ENCODE measurements around the gene NRG2. TPM values are rescaled to one million over a fixed set of nuclear protein-coding genes. Genes with fewer than 3 reads are reported as not detected.

NRG2 gene
- total and polyA plus RNA-seq, 2 of the 4 experiments (the other 2 are of a cell fraction): 0.18 TPM; not detected in 1

DNA sequence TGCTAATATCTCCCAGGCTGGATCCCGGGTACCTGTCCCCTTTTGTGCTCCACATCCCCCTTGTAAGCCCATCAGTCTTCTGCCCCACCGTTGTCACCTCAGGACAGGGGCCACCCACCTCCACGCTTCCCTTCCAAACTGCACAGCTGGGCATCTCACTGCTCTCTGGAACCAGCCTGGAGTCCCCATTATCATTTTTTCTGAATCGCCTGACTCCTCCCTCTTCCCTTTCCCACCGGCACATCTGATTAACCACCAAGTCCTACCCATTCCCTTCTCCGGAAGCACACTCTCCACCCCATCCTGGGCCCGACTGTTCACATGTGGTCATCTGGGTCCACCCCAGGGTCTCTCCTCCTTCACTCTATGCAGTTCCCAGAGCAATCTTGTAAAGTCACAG is 193.6 kb downstream of the NRG2 start:
- H2AK9ac ChIP-seq (replicated peaks; ENCODE audit: low read depth, low read length, poor library complexity): no peak overlapping the region
- no TSS peak for BruUV-seq (replicated peaks)
- no peak overlapping the region for H2BK5ac ChIP-seq (ENCODE audit: low read depth, low read length, poor library complexity, severe bottlenecking)
- no peak overlapping the region for H3K56ac ChIP-seq (ENCODE audit: extremely low read depth, insufficient read depth, low read length)
- H3K23ac ChIP-seq (ENCODE audit: low read depth, low read length): no peak overlapping the region
- no peak for DNase-seq
- H3K4me3 ChIP-seq (ENCODE audit: insufficient read depth, low read depth, low read length): no peak overlapping the region
- H3K27ac ChIP-seq (ENCODE audit: insufficient read depth, low read length): no peak overlapping the region
- in situ Hi-C loops (cut with MboI; ENCODE audit: low sequenced_read_pairs) (no loop called here), intact Hi-C loops (cut with micrococcal nuclease) (loop anchor here (10.0 kb wide), 1 partner anchor 215 kb away; no protein-coding TSS in a partner anchor), dilution Hi-C loops (cut with HindIII; ENCODE audit: low sequenced_read_pairs, unreplicated experiment) (no loop called here)
- no peak overlapping the region for H4K91ac ChIP-seq (ENCODE audit: insufficient read depth, low read depth, low read length)
- H3K14ac ChIP-seq (replicated peaks; ENCODE audit: low read depth, low read length): no peak overlapping the region
- H3K18ac ChIP-seq (ENCODE audit: low read depth, low read length): no peak overlapping the region
- no peak for ATAC-seq (ENCODE audit: low read depth)
- H3K4ac ChIP-seq (ENCODE audit: low read depth, low read length): no peak overlapping the region
- H3K79me1 ChIP-seq (ENCODE audit: low read depth in 1 of 2, low read length in 2 of 2): no peaks in the 10 kb centered on the region
- no peak overlapping the region for H2BK120ac ChIP-seq (ENCODE audit: low read depth, low read length)
- ChIA-PET POLR2A (ENCODE audit: unreplicated experiment) (no interaction called here), CTCF (no interaction called here)
- no peak overlapping the region for H2BK20ac ChIP-seq (ENCODE audit: low read depth, low read length)
- no peaks in the 10 kb centered on the region for H3K36me3 ChIP-seq (ENCODE audit: control insufficient read depth, insufficient read depth, low read length)
- H4K20me1 ChIP-seq (ENCODE audit: insufficient read depth, low read length): no peaks in the 10 kb centered on the region; the same call in 1 of the 2 replicates
- no peak overlapping the region for H2AK5ac ChIP-seq (ENCODE audit: low read depth, low read length)
- no peak overlapping the region for H4K8ac ChIP-seq (ENCODE audit: low read depth in 2 of 2, low read length in 2 of 2)
- no peak overlapping the region for H2AFZ ChIP-seq (replicated peaks; ENCODE audit: low read length, poor library complexity)
- H4K5ac ChIP-seq (ENCODE audit: low read depth, low read length): no peak overlapping the region
- no peaks in the 10 kb centered on the region for H3K9me3 ChIP-seq (ENCODE audit: control insufficient read depth, insufficient read depth, low read length)
- TF ChIP-seq, protein P1, sequence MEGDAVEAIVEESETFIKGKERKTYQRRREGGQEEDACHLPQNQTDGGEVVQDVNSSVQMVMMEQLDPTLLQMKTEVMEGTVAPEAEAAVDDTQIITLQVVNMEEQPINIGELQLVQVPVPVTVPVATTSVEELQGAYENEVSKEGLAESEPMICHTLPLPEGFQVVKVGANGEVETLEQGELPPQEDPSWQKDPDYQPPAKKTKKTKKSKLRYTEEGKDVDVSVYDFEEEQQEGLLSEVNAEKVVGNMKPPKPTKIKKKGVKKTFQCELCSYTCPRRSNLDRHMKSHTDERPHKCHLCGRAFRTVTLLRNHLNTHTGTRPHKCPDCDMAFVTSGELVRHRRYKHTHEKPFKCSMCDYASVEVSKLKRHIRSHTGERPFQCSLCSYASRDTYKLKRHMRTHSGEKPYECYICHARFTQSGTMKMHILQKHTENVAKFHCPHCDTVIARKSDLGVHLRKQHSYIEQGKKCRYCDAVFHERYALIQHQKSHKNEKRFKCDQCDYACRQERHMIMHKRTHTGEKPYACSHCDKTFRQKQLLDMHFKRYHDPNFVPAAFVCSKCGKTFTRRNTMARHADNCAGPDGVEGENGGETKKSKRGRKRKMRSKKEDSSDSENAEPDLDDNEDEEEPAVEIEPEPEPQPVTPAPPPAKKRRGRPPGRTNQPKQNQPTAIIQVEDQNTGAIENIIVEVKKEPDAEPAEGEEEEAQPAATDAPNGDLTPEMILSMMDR (conservative IDR thresholded peaks at IDR 0.05; ENCODE audit: low read depth, low read length): no peak
- TF ChIP-seq RFX5 (IDR thresholded peaks at IDR 0.05; ENCODE audit: low read depth, low read length) (no peak), RAD21 (IDR thresholded peaks at IDR 0.05; ENCODE audit: low read length) (no peak), CHD1 (IDR thresholded peaks at IDR 0.05; ENCODE audit: low read depth, low read length) (no peak), BHLHE40 (IDR thresholded peaks at IDR 0.05; ENCODE audit: low read depth, low read length) (no peak), MXI1 (IDR thresholded peaks at IDR 0.05; ENCODE audit: borderline replicate concordance, low read depth, low read length) (no peak), MAFK (IDR thresholded peaks at IDR 0.05; ENCODE audit: low read depth, low read length) (no peak), MAZ (IDR thresholded peaks at IDR 0.05; ENCODE audit: borderline replicate concordance, low read depth, low read length) (no peak), NFE2L2 (IDR thresholded peaks at IDR 0.05; ENCODE audit: low read depth, low read length) (no peak), FOS (IDR thresholded peaks at IDR 0.05; ENCODE audit: low read depth, low read length) (no peak), CEBPB (IDR thresholded peaks at IDR 0.05; ENCODE audit: low read depth, low read length) (no peak), RCOR1 (IDR thresholded peaks at IDR 0.05; ENCODE audit: insufficient replicate concordance, low read length) (no peak)
- TF ChIP-seq, protein P2, sequence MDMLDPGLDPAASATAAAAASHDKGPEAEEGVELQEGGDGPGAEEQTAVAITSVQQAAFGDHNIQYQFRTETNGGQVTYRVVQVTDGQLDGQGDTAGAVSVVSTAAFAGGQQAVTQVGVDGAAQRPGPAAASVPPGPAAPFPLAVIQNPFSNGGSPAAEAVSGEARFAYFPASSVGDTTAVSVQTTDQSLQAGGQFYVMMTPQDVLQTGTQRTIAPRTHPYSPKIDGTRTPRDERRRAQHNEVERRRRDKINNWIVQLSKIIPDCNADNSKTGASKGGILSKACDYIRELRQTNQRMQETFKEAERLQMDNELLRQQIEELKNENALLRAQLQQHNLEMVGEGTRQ (IDR thresholded peaks at IDR 0.05; ENCODE audit: low read depth, low read length): no peak
- TF ChIP-seq, protein P3, sequence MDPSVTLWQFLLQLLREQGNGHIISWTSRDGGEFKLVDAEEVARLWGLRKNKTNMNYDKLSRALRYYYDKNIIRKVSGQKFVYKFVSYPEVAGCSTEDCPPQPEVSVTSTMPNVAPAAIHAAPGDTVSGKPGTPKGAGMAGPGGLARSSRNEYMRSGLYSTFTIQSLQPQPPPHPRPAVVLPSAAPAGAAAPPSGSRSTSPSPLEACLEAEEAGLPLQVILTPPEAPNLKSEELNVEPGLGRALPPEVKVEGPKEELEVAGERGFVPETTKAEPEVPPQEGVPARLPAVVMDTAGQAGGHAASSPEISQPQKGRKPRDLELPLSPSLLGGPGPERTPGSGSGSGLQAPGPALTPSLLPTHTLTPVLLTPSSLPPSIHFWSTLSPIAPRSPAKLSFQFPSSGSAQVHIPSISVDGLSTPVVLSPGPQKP (IDR thresholded peaks at IDR 0.05; ENCODE audit: borderline replicate concordance, low read depth, low read length): no peak
- H3K4me1 ChIP-seq (ENCODE audit: control insufficient read depth, insufficient read depth, low read length): no peaks in the 10 kb centered on the region
- no peak overlapping the region for H2BK15ac ChIP-seq (ENCODE audit: low read depth, low read length)
- 70% methylated on average over 7 of the region's 7 CpGs; no CpG with 5 or more reads in 1 of the 2 experiments for WGBS, 2 experiments (ENCODE audit: extremely low coverage in 2 of 2, insufficient read length in 1 of 2)
- H3K27me3 ChIP-seq (ENCODE audit: control insufficient read depth, insufficient read depth, low read length): peaks cover 56% of the 10 kb centered on the region
- H3K9me1 ChIP-seq (ENCODE audit: insufficient read depth, low read length): no peaks in the 10 kb centered on the region
- H3K9ac ChIP-seq (ENCODE audit: low read depth, low read length): no peak overlapping the region
- H3K4me2 ChIP-seq (ENCODE audit: low read depth, low read length): no peak overlapping the region

Measured in IMR-90 (cell line).